HG03025 (cell line): ENCODE results near the gene SLC48A1.
A peak's percentile ranks its signal among the peaks of the same experiment; 100 is the strongest.

Experiments used
- ATAC-seq: cut with Tn5 transposase; IDR thresholded peaks from one replicate; pipeline ENCODE4 v1.9.1; 2021; ENCODE audit warnings: mild to moderate bottlenecking, moderate library complexity; ENCODE audit not compliant: unreplicated experiment, low FRiP score

Gene SLC48A1

DNA sequence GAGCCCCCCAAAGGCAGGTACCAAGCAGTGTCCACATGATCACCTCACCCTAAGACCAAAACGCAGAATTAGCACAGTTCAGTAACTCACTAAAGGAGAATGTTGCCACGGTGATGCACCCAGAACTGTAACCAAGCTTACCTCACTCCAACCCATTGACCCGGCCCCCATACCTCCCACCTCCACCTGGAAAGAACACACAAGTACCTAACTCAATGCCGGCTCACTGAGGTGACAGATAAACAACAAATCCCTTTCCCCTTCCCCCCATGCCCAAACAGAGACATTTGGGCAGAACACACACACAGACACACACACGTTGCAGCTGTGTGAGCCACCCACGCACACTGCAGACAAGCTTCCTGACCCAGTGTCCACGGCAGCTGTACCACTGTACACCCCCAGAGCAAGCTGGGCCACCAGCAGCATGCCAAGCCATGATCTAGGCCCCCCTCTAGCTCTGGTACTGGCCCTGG is 15.6 kb upstream of the SLC48A1 start:
- ATAC-seq = no peak

DNA sequence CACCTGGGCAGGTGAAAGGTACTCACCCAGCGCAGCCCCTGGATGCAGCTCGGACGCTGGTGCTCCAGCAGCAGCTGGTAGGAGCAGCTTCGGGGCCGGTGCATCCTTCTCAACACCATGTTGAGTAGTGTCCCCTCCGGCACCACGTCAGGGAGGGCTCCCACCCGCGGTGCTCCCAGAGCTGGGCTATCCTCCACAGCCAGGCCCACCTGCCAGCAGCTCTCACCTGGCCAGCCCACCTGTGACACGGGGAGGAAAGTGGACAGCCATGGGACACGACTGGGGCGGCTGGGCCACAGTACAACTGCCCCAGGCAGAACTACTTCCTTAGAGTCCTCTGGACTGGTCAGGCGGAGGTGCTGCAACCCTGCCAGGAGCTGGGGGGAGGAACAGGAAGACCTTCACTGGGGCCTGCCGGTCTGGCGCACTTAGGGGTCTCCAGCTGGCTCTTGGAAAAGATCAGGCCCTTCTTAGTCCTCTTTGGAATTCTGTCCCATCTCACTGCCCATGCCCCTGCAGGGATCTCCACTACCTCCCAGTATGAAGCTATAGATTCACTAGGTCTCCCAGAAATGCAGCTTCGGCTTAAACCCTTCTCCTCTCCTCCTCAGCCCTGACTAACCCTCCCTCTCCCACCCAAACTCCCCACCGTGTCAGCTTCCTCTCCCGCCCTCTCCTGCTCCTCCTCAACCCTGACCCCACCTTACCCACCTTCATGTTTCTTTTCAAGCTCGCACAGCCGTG is 15.0 kb upstream of the SLC48A1 start:
- no peak for ATAC-seq

DNA sequence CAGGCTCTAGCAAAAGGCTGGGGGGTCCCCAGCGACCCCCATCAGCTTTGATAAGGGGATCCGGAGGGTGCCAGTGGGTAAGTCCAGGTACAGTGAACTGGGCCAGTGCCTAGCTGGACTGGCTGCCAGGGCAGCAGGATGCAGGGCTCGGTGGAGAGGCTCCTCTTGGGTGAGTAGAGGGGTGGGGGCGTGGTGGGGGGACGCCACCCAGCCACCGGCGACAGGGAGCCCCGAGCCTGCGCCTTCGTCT is 14.5 kb upstream of the SLC48A1 start:
- ATAC-seq = no peak

DNA sequence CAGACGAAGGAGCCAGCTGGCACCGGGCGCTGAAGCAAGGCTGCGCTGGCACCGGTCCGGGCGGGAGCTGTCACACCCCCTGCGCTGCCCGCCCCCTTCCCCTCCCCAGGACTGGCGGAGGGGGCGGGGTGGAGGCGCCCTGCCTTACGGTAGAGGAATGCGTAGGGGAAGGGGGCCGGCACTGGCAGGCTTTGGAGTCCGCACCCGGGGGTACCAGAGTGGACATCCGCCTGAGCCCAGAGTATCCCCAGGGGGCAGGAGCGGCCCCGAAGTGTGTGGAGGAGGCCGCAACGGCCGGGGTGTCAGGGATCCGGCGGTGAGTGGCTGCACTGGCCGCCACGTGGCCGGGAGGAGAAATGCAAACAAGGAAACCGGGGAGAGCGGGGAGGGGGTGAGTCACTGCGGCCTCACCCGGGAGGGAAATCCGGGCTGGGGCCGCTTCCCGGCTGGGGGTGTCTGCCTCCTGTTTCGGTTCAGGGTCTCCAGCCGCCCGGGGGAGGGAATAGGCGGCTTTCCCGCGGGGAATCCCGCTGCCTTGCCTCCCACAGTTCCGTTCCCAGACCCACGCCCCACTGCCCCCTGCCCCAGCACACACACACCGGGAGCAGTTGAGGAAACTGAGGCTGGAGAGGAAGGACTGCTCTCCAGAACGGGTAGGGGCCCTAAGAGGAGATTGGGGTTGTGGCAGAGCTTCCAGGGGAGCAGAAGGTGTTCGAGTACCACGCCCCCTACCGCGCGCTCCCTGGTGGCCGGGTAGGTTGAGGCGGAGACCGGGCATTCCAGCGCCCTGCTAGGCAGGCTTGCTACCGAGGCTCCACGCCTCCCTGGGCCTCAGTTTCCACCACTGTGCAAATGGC is 14.0 kb upstream of the SLC48A1 start, which contains the start of gene RAPGEF3:
Gene RAPGEF3 (minus strand): TSS at position 47 of the 857 bp plus-strand sequence. CDS start 324 bp downstream, outside the sequence.
- peak; percentile 36 for ATAC-seq

DNA sequence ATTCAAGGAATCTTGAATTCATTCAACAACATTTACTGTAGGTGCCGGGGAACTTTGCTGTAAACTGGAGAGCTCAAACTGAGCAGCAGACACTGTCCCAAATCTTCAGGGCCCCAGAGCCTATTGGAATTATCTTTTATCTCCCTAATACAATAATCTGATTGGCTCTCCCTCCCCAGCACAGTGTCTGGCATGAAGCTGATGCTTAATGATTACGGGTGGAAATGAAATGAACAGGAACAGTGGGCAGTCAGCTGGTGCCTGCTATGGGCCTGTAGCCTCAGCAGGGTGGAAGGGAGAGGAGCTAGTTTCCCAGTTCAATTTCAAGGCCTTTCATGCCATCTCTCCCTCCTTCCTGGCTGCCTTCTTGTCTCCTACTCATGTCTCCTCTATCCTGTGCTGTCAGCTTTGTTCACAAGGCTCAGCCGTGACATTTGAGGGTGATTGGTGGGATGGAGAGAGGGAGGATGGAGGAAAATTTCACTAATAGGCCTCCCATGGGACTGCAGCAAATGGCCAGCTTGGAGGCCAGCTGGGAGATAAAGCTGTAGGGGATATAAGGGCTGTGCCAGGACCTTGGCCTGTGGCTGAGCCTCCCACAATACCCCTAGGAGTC is 10.1 kb upstream of the SLC48A1 start:
- ATAC-seq = no peak

DNA sequence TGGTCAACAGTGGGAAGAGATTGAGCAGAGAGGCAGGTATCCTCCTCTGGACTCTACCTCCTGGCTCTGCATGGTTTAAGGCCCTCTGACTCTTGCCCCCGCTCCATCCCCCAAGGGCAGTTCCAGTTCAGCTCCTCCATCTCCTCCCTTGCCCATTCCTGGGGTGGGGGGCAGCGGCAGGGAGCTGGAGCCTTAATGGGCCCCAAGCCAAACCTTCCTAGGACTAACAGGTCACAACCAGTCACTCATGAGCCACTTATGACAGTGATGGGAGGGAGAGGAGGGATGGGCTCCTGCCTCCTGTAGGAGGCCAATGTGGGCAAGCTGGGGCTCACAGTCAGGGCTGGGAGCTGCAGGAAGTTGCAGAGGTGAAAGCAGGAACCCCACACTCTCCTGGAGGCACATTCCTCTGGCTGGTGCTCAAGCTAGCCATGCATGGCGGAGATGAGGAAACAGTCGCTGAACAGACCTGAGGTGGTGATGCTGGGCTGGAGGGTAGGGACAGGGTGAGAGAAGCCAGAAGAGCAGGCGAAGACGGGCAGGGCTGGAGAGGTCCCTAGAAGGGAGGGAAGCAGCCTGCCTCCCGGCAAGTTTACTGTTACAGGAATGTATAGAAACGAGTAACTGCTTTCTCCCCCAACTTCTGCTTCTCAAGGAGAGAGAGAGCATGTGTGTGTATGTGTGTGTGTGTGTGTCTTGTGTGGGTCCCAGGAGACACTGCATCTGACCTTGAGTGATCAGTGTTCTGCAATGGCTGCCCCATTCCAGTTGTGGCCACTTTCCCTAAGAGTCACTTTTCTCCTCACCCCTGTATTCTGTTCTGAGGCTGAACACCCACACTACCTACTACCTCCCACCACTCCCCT is 9.3 kb upstream of the SLC48A1 start:
- no peak for ATAC-seq

DNA sequence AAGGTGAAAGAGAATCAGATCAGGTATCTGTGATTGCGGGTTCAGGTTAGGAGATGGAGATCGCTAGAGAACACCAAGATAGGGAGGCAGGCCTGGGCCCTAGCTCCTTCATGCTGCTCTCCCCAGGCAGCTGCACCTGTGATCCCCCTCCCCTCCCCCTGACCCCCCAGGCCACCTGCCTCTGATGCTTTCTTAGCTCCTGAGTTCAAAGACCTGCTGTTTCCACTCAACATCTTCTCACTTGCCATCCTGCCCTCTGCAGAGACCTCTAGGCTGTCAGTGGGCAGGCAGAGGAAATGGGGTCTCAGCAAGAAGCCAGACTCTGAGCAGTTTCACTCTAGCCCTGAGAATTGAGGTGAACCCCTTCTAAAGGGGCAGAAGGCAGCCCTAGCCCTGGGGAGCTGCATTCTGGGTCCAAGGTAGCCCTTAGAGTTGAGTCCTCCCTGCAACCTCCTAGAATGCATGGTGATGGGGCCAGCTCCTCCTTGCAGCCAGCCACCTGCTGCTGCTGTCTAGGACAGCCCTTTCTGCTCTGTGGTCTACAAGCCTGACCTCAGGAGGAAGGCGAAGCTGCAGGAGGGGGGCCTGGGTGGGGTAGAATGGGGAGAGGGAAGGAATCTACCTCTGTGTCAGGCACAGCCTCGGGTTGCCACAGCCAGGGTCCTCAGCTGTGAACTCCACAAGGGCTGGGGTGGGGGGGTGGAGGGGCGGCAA is 6.4 kb upstream of the SLC48A1 start:
- no peak for ATAC-seq

DNA sequence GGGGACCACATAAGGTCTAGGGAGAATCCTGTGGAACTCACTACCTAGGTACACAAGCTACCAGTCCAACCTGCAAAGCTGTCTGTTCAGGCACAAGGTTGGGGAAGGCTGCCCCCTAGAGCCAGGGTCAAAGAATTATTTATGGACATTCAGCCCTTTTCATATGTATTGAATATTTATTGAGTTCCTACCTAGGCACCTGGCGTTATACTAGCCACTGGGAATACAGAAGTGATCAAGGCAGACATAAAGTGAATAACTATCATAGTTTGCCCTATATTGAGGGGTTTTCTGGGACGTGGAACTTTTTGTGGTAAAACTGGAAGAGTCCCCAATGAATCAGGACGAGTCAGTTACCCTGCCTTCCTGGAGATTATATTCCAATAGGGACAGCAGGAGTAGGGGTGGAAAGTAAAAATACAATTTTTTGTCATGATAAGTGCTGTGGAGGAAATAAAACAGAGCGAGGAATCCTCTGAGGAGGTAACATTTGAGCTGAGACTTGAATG is 5.8 kb upstream of the SLC48A1 start:
- no peak for ATAC-seq

DNA sequence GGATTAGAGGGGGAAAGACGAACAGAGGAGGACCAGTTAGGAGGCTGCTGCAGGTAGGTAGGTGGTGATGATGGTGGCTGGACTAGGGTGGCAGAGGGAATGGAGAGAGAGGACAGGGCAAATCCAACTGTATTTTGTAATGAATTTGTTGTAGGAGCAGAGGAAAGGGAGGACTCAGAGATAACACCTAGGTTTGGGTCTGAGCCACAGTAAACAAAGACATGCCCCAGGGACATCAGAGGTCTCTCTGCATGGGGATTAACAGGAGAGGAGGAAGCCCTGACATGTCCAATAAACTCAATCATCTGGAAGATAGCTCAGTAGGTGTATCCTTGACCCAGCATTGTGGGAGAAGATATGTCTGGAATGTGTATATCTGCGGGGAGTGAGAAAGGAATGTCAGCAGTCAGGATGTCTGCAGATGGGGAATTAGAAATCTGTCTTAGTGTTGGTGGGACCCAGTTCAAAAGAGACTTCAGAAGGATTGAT is 4.7 kb upstream of the SLC48A1 start:
- no peak for ATAC-seq

DNA sequence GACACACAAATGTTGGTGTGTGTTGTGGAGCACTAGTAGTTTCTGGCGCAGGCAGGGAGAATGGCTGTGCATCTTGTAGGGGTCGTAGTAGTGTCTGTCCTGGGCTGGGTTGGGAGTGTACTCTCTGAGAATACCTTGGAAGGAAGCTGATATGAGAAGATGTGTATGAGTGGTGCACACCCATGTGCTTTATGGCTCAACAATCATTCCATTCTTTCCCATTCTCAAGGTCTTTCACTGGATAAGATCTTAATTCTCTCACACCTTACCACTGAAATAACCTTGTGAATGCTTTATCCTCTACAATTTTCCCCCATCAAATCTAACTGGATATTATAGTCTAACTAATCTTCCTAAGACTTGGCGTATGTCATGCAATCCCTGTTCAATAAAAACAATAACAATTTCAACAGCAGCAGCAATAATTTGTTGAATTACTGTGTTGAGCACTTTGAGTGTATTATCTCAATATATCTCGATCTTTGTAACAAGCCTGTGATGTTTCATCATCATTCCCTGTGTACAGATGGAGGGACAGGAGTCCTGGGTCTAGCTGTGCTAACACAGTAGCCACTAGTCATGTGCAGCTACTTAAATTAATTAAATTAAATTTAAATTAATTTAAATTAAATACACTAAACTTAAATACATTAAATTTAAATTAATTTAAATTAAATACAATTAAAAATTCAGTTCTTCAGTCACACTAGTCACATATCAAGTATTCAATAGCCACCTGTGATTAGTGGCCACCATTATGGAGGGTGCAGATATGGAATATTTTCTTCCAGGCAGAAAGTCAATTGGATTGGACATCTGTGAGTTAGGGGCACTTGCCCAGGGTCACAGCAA is 3.6 kb upstream of the SLC48A1 start:
- ATAC-seq = no peak

DNA sequence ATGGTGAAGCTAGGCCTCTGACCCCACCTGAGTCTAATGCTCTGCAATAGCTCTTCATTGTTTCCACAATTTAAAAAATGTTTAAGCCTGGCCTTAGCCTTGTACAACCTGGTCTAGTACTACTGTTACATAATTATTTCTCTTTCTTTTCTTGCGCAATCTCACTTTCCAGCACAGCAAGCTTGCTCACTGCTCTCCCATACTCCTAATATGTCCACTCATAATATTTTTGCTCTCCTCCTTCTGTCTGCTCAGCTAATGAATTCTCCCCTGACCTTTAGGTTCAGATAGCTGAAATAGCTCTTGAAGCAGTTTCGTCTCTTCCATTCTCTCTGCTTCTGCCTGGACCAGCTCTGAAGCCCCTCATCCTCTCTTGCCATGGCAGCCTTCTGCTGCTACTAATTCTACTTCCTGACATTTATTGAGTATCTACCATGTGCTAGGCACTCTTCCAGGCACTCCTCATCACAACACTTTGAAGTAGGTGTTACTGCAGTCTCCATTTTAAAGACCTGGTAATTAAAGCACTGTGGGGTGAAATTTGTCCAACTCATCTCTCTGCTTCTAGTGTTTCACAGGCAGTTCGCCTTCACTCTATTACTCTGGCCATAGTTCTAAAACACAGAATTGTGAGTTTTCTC is 2.8 kb upstream of the SLC48A1 start:
- no peak for ATAC-seq

DNA sequence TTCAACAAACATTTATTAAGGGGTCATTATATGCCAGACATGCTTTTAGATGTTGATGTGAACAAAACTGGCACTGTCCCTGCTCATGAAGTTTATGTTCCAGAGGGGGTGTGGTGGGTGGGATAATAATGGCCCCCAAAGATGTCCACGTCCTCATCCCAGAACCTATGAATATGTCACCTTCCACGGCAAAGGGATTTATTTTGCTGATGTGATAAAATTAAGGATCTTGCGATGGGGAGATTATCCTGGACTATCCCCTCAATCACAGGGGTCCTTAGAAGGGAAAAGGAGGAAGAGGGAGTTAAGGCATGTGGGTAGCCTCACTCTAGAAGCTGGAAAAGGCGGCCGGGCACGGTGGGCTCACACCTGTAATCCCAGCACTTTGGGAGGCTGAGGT is 1.7 kb upstream of the SLC48A1 start:
- no peak for ATAC-seq

DNA sequence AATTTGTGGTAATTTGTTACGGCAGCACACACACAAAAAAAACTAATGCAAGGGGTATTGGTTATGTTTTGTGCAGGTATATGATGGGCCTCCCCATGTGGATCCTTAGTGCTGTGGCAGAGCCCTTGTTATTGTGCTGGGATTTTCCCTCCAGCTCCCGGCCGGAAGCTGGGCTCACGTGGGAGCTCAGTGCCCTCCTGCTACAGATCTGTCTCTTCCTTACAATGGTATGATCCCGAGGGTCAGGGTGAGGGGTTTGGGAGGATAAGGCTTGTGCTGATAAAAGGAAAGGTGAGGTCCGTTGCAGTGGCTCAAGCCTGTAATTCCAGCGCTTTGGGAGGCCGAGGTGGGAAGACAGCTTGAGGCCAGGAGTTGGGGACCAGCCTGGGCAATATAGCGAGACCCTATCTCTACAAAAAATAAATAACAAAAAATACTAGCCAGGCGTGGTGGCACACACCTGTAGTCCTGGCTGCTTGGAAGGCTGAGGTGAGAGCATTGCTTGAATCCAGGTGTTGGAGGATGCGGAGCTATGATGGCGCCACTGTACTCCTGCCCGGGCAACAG is 861 bp upstream of the SLC48A1 start:
- ATAC-seq = no peak

DNA sequence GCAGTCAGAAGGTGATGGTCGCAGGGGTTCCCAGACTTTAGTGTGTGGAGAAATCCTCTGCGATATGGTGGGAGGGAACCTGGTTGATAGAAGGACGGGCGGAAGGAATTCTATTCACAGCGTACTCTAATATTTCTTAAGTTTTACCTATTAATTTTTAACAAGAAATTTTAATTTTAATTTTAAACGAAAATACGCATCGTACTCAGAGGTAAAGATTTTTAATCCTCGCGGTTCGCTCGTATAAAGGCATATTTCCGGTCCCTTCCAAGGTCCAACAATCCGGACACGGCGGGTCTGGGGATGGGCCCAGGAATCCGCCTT is 338 bp upstream of the SLC48A1 start:
- no peak for ATAC-seq

DNA sequence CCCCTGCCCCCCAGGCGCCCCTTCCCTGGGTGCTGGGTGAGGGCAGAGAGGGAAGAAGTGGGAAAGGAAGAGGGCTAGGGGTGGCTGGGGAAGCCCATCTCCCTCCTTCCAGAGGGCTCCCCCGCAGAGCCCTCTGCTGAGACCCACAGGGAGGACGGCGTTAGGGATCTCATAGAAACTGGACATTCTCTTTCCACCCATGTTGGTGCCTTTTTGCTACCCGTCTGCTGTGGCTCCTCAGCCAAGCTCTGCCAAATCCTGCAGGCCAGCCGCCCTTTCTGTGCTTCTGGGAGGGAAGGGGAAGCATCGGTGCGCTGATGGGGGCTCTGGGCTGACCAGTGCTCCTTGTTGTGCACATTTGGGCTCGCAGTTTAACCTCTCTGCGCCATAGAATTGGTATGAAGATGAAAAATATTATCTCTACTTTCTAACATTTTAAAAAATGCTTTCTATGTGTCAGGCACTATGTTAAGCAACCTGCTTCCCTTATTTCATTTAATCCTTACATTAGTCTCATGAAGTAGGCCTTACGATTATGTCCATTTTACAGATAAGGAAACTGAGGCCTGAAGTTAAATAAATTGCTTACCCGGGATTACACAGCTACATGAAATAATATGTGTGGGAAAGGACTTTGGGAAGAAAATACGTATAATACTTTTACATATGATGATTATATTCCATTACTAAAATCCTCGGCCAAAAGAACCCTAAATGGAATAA is 981 bp downstream of the SLC48A1 start:
- ATAC-seq = no peak

DNA sequence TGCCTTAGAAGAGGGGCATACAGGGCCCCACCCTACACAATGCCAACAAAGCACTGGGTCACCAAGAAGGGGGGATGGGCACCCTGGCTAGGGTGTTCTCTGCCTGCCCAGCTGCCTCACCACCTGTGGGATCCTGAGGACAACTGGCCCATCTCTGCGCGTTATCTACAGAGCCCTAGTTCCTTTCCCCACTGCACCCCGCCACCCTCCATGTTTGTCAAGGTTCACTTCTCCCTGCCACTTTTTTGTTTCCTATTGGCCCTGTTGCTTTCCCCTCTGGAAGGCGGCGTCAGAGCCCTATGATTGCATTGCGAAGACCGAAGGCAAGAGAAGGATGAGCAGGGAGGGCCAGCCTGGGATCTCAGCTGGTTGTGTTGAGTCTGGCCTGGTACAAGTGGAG is 1.6 kb downstream of the SLC48A1 start:
- ATAC-seq = no peak
